Brain pericyte (primary cell): ENCODE results near the gene CCL26.
"Not testable (repeated sequence)": the region's sequence is repeated elsewhere in the genome, so short reads cannot be mapped to it uniquely, and the experiment has no call there.

Experiments used
- DNase-seq: peaks from one replicate; pipeline ENCODE4 v3.0.0-alpha.2; 2012; ENCODE audit warnings: low read depth, low spot score

Gene CCL26

DNA sequence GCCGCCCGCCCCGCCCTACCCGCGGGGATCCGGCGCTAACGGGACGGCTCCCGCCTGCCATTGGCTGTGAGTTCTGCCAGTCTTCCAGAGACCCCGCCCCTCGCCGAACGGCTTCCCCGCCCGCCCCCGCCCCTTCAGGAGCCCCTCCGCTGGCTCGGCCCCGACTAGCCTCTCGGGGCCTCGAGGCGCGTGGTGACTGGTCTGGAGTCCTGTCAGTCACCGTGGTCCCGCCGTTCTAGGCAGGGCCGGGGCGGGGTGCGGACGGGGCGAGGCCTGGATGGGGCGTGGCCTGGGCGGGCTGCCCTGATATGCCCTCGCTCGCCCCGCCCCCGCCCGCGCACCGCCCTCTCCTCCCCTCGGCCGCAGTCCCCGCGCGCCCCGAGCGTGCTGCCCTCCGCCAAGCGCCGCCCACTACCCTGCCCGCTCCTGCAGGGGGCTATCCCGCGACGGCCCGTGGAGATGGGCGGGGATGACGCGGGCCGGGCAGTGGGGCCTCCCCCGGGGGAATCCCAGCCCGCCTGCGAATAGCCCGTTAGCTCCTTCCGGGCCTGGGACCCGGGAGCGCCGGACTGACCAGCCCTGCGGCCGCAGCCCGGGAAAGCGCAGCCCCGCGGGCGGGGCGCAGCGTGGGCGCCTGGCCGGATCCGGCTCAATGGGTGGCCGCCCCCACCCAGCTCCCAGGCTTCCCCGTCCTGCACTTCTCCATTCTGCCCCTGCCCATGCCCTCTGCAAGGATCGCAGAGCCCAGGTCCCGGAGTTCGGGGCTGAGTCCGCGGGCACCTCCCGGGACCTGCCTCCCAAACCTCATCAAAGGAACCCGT is 32.8 kb downstream of the CCL26 start:
- peak; percentile 94 for DNase-seq

GRCh38 chr7:75738604-75738974 is 33.4 kb downstream of the CCL26 start, which contains the start of gene HIP1:
Gene HIP1, minus strand, starts transcription at chr7:75738941. Its CDS starts 21 bp downstream, at chr7:75738920.
- DNase-seq: no peak

GRCh38 chr7:75737856-75738603 is 34.0 kb downstream of the CCL26 start:
- DNase-seq: no peak

DNA sequence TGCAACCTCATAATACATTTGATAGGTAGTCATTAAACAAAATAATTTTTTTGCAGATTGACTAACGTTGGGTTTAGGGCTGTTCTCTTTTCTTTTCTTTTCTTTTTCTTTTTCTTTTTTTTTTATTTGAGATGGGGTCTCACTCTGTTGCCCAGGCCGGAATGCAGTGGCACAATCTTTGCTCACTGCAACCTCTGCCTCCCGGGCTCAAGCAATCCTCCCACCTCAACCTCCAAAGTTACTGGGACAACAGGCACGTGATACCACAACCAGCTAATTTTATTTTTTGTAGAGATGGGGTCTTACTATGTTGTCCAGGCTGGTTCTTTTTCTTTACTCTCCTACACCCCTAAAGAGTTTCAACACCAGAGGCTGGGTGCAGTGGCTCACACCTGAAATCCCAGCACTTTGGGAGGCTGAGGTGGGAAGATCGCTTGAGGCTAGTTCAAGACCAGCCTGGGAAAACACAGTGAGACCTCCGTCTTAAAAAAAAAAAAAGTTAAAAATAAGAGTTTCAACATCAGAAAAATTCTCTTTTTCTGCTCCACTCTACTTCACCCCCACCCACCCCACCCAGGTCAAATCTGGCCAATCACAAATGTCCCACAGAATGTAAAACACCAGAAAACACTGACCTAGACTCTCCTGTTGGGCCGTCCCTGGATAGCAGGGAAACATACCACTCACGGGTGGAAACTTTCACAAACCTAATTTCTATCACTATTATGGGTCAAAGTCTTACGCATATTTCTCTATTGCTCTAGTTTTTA is 36.2 kb downstream of the CCL26 start:
- no peak for DNase-seq

DNA sequence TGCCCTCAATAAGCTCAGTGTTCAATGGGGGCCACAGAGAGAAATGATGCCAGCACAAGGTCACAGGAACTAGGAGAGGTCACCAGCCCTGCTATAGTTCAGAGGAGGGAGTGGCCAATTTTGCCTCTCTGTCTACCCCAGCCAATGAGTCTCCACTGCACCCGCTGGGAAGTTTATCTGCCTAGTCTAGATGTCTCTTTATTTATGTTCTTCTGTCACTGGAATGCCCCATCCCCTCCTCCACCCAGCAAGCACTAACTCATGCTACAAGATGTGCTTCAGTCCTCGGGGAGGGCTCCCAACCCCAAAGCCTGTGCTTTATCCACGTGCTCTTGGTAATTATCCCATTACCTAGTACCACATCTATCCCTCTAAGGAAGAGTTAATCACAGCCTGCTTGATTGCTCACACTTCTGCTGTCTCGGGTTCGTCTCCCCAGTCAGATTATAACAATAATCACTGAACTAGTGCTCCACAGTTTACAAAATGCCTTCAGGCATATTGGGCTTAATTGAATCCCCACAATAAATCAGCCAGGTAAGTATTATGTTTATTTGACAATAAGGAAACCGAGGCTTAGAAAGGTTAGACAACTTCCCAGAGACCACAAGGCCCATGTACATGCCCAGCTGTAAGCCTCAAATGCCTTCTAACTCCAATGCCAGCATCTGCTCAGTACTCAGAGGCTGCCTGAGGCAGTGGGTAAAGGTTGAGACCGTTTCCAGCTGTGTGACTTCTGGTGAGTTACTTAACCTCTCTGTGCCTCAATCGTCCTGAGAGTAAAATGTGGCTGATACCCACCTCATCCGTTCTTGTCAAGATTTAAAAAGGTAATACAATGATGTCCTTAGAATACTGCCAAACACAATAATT is 37.2 kb downstream of the CCL26 start:
- DNase-seq: no peak

- DNase-seq: no peak
Observed at GRCh38 chr7:75732764-75733630, 39.0 kb downstream of the CCL26 start.

GRCh38 chr7:75732016-75732521 is 39.9 kb downstream of the CCL26 start:
- DNase-seq: no peak

DNA sequence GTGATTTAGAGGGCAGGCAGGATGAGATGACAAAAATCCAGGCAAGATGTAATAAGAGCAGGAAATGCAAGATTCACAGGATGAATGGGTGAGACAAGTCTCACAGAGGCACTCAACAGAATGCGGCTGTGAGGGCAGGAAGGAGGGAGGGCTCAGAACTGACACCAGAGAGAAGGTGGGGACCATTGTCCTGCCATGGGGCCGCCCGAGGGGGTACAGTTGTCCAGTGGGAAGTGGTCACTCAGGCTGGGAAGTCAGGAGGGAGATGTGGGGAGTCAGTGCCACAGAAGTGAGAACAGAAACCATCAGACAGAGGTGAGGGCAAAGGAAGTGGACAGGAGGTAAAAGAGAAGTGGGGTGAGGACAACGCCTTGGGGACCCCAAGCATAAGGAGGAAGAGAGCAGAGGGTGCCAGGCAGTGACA is 42.1 kb downstream of the CCL26 start:
- no peak for DNase-seq

DNA sequence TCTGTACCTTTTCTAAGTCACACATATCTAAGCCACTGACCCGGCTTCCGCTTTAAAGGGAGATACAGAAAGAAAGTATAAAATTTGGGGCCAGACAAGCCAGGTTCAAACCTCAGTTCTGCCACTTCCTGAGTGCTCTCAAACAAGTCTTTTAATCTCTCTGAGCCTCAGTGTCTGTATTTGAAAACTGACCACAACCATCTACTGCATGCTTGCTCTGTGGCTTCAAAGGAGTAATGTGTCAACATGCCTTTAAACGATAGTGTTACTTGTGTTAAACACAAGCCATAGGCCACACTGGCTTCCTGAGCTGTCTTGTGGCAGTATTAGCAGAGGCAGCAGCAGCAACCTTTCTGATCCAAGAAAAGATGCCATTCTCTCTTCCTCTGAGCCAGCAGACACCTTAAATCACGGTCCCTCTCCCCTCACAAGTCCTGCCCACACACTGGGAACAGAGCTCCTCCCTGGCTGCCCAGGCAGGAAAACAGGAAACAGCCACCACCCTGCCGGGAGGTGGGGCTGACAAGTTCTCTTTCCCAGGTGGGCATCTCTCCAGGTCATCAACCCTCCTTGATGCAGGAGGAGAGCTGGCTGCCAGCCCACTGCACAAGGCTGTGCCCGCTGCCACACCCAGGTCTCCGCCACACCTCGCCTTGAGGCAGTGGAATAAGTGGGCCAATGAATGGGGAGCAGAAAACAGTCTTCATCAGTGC is 44.0 kb downstream of the CCL26 start:
- no peak for DNase-seq

GRCh38 chr7:75727351-75727750 is 44.7 kb downstream of the CCL26 start:
- DNase-seq: not testable (repeated sequence)

DNA sequence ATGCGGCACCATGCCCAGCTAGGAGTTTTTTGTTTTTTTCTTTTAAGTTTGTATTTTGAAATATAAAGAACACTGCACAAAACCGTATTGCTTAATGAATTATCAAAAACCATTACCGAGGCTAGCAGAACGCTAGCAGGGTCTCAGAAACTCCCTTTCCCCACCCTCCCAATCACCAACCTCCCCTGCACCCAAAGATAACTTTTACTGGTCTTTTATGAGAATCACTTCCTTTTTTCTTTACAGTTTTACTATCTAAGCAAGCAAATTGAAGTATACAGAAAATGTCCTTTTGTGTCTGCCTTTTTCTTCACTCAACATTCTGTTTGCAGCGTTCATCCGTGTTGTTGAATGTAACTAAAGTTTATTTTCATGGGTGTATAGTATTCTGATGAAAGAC is 46.7 kb downstream of the CCL26 start:
- DNase-seq: no peak

- DNase-seq: no peak
Observed at GRCh38 chr7:75723444-75723843, 48.6 kb downstream of the CCL26 start.

- no peak for DNase-seq
Observed at GRCh38 chr7:75722373-75722772, 49.6 kb downstream of the CCL26 start.

GRCh38 chr7:75721922-75722321 is 50.1 kb downstream of the CCL26 start:
- DNase-seq: not testable (repeated sequence)

DNA sequence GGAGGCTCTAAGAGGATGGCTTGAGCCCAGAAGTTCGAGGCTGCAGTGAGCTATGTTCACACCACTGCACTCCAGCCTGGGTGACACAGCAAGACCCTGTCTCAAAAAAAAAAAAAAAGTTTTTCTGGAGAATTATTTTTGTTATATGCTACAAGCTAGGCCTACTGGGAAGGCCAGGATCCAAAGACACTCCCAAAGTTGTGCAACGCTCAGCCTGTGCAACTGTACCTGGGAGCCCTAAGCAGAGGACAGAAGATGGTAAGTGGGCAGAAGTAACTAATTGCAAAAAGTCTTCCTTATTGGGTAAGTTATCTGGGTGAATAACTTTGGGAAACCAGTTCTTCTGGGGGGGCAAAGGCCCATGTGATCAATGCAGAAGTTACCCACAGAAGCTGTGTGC is 50.6 kb downstream of the CCL26 start:
- no peak for DNase-seq

GRCh38 chr7:75719626-75720025 is 52.4 kb downstream of the CCL26 start:
- DNase-seq: no peak
